ENCODE results near the gene MVD. TPM values are rescaled to one million over a fixed set of nuclear protein-coding genes. Genes with fewer than 3 reads are reported as not detected.

Gene MVD
- total and polyA plus RNA-seq, 4 donors: 21.7 to 99.2 (median 74.7) TPM

GRCh38 chr16:88656291-88656980 is 6.5 kb downstream of the MVD start:
- WGBS: 92% methylated on average over 25 of the region's 25 CpGs
- no peak overlapping the region for H3K9ac ChIP-seq (ENCODE audit: low read depth in 1 of 2, low read length in 2 of 2)
- peaks cover 0 to 5% (median 1%) of the 10 kb centered on the region in 4 donors for H3K4me1 ChIP-seq (ENCODE audit: control insufficient read depth in 4 of 4, insufficient read depth in 4 of 4, low read length in 3 of 4)
- H3K27me3 ChIP-seq (ENCODE audit: control insufficient read depth in 4 of 4, insufficient read depth in 4 of 4, low read length in 3 of 4): no peaks in the 10 kb centered on the region
- DNase-seq (ENCODE audit: low spot score): no peak
- no peak for TF ChIP-seq JUND (IDR thresholded peaks at IDR 0.05)
- TF ChIP-seq YY1 (IDR thresholded peaks at IDR 0.05): no peak
- TF ChIP-seq CTCF (IDR thresholded peaks at IDR 0.05; ENCODE audit: low read depth, low read length, missing input control): no peak
- no peak for TF ChIP-seq SP1 (IDR thresholded peaks at IDR 0.05)
- TF ChIP-seq FOXA1 (IDR thresholded peaks at IDR 0.05): no peak
- TF ChIP-seq HNF4G (IDR thresholded peaks at IDR 0.05): no peak
- no peak for TF ChIP-seq RXRA (IDR thresholded peaks at IDR 0.05)
- H3K27ac ChIP-seq (ENCODE audit: low read depth in 1 of 2, low read length in 2 of 2): no peak overlapping the region
- peaks cover 9 to 40% (median 22%) of the 10 kb centered on the region in 4 donors for H3K36me3 ChIP-seq (ENCODE audit: control insufficient read depth in 4 of 4, insufficient read depth in 3 of 4, low read depth in 1 of 4, low read length in 3 of 4)
- no peak overlapping the region for H3K4me3 ChIP-seq (ENCODE audit: low read depth in 1 of 3, low read length in 3 of 3)
- no peaks in the 10 kb centered on the region for H3K9me3 ChIP-seq (ENCODE audit: control insufficient read depth in 4 of 4, low read length in 3 of 4)

DNA sequence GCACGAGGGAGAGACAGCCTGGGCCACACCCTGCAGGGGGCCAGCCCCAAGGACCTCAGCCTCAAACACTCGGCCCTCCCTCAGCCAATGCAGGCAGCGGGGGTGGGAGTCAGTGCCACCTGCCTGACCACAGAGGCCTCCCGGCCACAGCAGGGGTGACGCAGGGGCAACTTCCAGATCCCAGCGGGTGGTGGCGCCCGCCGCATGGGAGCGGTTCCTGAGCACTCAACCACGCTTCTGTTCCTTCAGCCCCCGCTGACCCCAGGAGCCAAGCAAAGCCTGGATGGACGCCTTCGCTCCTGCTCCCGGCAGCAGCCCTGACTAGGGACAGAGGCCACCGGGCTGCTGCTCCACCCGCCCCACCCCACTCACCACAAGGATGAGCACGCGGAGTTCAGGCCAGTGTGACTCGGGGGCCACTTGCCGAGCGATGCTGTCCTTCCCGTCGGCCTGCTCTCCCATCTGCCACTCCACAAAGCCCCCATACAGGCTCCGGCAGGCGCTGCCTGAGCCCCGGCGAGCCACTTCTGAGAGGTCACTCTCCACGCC is 7.1 kb downstream of the MVD start:
- DNase-seq (ENCODE audit: low spot score): no peak
- Histone ChIP-seq H3K27ac (ENCODE audit: low read depth in 1 of 2, low read length in 2 of 2) (no peak overlapping the region), H3K27me3 (ENCODE audit: control insufficient read depth in 4 of 4, insufficient read depth in 4 of 4, low read length in 3 of 4) (no peaks in the 10 kb centered on the region), H3K9ac (ENCODE audit: low read depth in 1 of 2, low read length in 2 of 2) (no peak overlapping the region), H3K4me3 (ENCODE audit: low read depth in 1 of 3, low read length in 3 of 3) (no peak overlapping the region), H3K36me3 (ENCODE audit: control insufficient read depth in 4 of 4, insufficient read depth in 3 of 4, low read depth in 1 of 4, low read length in 3 of 4) (peaks cover 9 to 40% (median 22%) of the 10 kb centered on the region in 4 donors), H3K4me1 (ENCODE audit: control insufficient read depth in 4 of 4, insufficient read depth in 4 of 4, low read length in 3 of 4) (peaks cover 0 to 3% (median 0%) of the 10 kb centered on the region in 4 donors), H3K9me3 (ENCODE audit: control insufficient read depth in 4 of 4, low read length in 3 of 4) (no peaks in the 10 kb centered on the region)
- WGBS: 94% methylated on average over 29 of the region's 29 CpGs
- no peak for TF ChIP-seq HNF4A (conservative IDR thresholded peaks at IDR 0.05)
- no peak for TF ChIP-seq REST (IDR thresholded peaks at IDR 0.05)
- no peak for TF ChIP-seq NR2F2 (IDR thresholded peaks at IDR 0.05)
- no peak for TF ChIP-seq TAF1 (conservative IDR thresholded peaks at IDR 0.05)
- no peak for TF ChIP-seq EGR1 (IDR thresholded peaks at IDR 0.05; ENCODE audit: low read depth in 2 of 2)
- TF ChIP-seq YY1 (IDR thresholded peaks at IDR 0.05): no peak
- no peak for TF ChIP-seq FOXA1 (IDR thresholded peaks at IDR 0.05)
- no peak for TF ChIP-seq RXRA (IDR thresholded peaks at IDR 0.05)
- no peak for TF ChIP-seq ZBTB33 (IDR thresholded peaks at IDR 0.05)
- TF ChIP-seq SP1 (IDR thresholded peaks at IDR 0.05): no peak
- TF ChIP-seq HNF4G (IDR thresholded peaks at IDR 0.05): no peak
- no peak for TF ChIP-seq MAX (IDR thresholded peaks at IDR 0.05)
- no peak for TF ChIP-seq ATF3 (IDR thresholded peaks at IDR 0.05)
- TF ChIP-seq CTCF (IDR thresholded peaks at IDR 0.05; ENCODE audit: low read depth, low read length, missing input control): no peak
- TF ChIP-seq JUND (IDR thresholded peaks at IDR 0.05): no peak
- no peak for TF ChIP-seq GABPA (IDR thresholded peaks at IDR 0.05 in 1 of 2, conservative IDR thresholded peaks at IDR 0.05 in 1 of 2)
- TF ChIP-seq FOXA2 (IDR thresholded peaks at IDR 0.05): no peak
- TF ChIP-seq RAD21 (IDR thresholded peaks at IDR 0.05): no peak

Measured in liver (tissue), 9 donors.